LNCAP (cell line): Measurements from ENCODE around the gene CENPB.

ENCODE experiments used
- TF ChIP-seq, protein P1 (sequence below): fragments of 450-650 bp; IDR thresholded peaks from 2 replicates; pipeline ENCODE4 v1.5.1; 2017; ENCODE audit warnings: mild to moderate bottlenecking

The CENPB gene

DNA sequence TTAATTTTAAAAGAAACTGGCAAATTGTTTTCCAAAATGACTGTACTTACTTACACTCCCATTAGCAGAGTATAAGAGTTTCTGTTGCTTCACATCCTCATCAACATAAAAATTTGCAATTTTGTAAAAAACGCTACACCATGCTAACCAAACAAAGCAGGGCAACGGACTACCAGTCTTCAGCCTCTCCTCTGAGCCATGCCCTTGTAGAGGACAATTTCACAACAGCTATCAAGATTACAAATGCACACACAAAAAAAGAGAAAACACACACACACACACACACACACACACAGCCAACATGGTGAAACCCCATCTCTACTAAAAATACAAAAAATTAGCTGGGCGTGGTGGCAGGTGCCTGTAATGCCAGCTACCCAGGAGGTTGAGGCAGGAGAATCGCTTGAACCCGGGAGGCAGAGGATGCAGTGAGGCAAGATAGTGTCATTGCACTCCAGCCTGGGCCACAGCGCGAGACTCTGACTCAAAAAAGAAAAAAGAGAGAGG lies 14.9 kb downstream of the CENPB start:
- TF ChIP-seq, protein P1, sequence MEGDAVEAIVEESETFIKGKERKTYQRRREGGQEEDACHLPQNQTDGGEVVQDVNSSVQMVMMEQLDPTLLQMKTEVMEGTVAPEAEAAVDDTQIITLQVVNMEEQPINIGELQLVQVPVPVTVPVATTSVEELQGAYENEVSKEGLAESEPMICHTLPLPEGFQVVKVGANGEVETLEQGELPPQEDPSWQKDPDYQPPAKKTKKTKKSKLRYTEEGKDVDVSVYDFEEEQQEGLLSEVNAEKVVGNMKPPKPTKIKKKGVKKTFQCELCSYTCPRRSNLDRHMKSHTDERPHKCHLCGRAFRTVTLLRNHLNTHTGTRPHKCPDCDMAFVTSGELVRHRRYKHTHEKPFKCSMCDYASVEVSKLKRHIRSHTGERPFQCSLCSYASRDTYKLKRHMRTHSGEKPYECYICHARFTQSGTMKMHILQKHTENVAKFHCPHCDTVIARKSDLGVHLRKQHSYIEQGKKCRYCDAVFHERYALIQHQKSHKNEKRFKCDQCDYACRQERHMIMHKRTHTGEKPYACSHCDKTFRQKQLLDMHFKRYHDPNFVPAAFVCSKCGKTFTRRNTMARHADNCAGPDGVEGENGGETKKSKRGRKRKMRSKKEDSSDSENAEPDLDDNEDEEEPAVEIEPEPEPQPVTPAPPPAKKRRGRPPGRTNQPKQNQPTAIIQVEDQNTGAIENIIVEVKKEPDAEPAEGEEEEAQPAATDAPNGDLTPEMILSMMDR, result no peak

DNA sequence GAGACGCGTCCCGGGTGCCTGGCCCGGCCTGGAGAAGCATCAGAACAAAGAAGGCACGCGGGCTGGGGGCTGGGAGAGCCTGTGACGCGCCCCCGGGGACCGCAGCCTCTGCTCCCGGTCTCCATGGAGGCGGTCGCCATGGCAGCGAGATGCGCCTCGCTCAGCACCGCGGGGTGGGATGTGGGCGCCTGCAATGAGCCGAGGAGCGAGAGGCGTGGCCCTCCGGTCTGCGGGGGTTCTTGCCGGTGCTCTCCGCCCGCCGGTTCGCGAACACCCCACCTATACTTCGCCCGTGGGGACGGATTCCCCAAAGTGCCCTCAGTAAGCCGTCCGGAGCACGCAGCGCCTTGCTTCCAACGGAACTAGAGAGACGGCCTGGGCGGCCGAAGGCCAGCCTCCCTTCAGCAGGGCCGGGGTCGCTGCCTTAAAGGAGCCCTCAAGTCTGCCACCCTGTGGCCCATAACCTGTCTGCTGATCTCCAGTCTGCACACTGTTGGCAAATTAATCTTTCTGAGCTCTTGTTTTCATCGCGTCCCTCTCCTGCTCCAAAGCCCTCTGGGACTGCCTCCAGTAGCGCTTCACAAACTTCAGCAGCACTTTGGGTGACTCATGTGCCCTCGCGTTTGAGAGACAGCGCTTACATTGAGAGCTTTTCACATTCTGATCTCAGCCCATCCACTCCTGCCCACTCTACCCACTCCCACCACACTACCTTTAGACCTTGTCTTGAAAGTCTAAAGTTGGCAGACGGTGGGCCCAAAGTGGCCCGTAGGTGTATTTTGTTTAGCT lies 18.0 kb downstream of the CENPB start:
- TF ChIP-seq, protein P1, result peak; percentile 64

DNA sequence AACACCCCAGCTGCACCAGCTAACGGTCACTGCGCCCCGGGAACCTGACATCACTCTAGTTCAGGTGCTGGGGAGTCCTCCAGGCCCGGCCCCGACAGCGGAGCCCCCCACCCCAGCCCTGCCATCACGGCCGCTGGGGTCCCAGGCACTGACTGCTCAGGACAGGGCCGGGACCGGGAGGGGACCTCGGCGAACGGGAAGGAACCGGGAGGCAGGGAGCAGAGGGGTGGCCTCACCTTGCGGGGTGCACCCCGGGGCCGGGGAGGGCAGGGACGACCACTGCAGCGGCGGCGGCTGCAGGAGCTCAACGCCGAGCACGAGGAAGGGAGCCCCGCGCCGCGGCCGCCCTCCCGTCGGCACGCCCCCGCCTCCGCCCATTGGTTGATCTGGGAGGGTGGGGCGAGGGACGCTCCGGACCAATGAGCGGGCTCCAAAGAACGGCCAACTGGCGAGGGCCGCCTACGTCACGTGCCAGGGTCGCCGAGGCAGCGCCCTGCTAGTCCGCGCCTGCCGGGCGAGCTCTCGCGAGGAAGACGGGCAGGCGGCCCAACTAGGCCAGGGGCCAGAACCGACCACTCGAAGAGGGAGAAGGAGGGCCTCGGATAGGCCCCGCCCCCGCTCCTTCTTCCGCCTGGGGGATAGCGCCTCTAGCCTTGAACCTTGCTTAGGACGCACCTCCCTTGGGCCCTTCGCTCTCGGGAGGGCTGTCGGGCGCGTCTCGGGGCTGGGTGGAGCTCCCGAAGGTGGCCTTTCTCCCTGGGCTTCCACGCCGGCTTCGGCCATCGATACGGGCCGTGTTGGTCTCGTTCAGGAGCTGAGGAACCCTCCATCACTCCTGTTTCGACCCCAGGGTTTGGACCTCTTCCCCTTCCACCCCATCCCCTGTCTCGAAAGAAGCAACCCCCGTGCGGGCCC lies 18.9 kb downstream of the CENPB start, which contains the start of gene ADISSP:
ADISSP (minus strand) TSS at position 327 of the 915 bp plus-strand sequence. CDS start 7,653 bp downstream, outside the sequence.
- TF ChIP-seq, protein P1, result no peak

DNA sequence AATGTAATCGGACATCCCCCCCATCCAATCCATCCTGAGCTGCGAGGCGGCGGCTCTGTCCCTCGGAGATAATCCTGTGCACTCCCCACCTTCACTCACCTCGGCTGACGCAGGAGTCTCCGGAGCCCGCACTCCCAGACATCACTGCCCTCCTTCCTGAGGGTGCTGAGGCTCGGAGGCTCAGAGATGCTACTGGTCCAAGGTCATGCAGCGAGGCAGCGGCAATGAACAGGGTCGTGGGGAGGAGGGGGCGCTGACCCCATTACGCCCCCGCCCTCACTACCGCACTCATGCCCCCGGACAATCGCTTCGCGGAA lies 19.5 kb downstream of the CENPB start:
- TF ChIP-seq, protein P1, result no peak

DNA sequence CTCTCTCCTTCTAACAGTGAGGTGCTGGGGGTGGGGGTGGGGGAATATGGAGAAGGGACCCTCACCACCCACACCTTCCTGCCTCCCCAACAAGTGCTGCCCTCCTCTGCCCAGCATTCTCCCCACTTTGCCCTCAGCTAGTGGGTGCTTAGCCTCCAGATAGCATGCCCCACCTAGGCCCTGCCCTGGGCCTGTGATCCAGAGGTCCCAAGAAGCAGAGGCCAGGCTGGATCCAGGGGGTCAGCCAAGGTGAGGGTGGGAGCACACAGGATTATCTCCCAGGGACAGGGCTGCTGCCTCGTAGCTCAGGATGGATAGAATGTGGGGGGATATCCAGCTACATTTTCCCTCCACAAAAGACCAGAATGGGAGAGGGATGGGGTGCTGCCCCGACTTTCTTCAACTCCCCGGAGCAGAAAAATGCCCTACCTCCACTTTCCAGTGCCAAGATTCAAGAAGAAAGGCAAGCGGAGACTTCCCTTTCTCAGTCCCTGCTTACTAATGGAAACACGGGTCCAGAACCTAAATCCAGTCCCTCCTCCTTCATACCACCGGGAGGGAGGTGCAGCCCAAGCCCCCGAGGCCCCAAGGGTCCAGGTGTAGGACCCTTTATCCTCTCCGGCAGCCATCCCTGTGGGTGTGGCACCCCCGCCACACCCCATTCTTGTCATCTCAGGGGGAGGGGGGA lies 20.0 kb downstream of the CENPB start:
- TF ChIP-seq, protein P1, result no peak

DNA sequence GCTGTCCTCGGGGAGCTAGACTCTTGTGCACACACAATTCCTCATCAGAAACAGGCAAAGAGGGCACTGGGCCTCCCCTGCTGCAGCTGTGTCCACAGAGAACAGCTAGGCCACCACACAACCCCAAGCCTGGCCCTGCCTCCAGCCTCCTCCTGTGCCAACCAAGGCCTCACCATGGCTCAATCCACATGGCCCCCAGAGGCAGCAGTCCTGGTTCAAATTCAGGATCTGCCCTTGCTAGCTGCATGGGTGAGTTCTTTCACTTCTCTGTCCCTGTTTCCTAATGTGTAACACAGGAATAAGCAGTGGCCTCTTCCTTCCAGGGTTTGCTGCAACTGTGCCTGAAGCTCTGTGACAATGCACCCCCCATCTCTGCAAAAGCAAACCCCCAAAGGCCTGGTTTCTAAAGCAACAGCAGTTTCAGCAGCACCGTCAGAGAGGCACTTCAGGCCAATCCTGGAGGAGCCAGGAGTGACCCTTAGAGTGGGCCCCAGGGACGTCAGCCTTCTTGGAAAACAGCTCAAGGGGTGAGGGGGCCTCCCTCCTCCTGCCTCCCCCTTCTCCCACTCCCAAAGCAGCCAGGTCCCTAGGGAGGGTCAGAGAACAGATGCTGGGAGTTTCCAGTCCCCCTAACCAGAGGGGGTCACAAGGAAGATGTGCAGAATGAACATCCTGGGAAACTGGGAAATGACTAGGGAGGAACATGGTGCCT lies 21.2 kb downstream of the CENPB start:
- TF ChIP-seq, protein P1, result no peak
